IMR-90 (cell line): ENCODE data around the gene NHLRC3. TPM values are rescaled to one million over a fixed set of nuclear protein-coding genes. Genes with fewer than 3 reads are reported as not detected.

Source experiments
- ATAC-seq: fragments of 200-7000 bp; cut with Tn5 transposase; 2 replicates; pipeline ENCODE4 v1.9.1; 2020; ENCODE audit warnings: low read depth, mild to moderate bottlenecking, moderate library complexity
- BruUV-seq: library from RNA; stranded (reverse); fragments of 400-500 nt; replicated peaks from 2 replicates; lab custom pipeline; 2021; lab: Mats Ljungman, UMichigan
- CTCF ChIA-PET: fragments of 300-600 bp; formaldehyde crosslinking; extraction: SDS; loops from one replicate; lab custom pipeline; 2021; ENCODE audit warnings: antibody characterized with exemption; lab: Yijun Ruan, JAX
- POLR2A ChIA-PET: fragments of 300-600 bp; sonication (Branson Sonifier 250); formaldehyde crosslinking; loops from one replicate; lab custom pipeline; 2022; ENCODE audit warnings: antibody characterized with exemption; ENCODE audit not compliant: unreplicated experiment; lab: Charles Lee
- DNase-seq: peaks from one replicate; pipeline ENCODE4 v3.0.0; 2013
- H2AFZ ChIP-seq: replicated peaks from 2 replicates; pipeline ENCODE3; 2013; ENCODE audit warnings: low read length, mild to moderate bottlenecking; ENCODE audit not compliant: poor library complexity
- H2AK5ac ChIP-seq: 2 replicates; pipeline ENCODE4 v1.6.1; 2013; ENCODE audit warnings: low read depth, low read length, inconsistent platforms
- H2AK9ac ChIP-seq: replicated peaks from 2 replicates; pipeline ENCODE3; 2013; ENCODE audit warnings: mild to moderate bottlenecking, low read depth, low read length, moderate library complexity; ENCODE audit not compliant: poor library complexity
- H2BK120ac ChIP-seq: 2 replicates; pipeline ENCODE4 v1.6.1; 2013; ENCODE audit warnings: low read depth, low read length, inconsistent platforms
- H2BK15ac ChIP-seq: 3 replicates; pipeline ENCODE4 v1.6.1; 2013; ENCODE audit warnings: low read depth, low read length, inconsistent platforms
- H2BK20ac ChIP-seq: 2 replicates; pipeline ENCODE4 v1.6.1; 2013; ENCODE audit warnings: low read depth, mild to moderate bottlenecking, inconsistent platforms, low read length, moderate library complexity
- H2BK5ac ChIP-seq: 2 replicates; pipeline ENCODE4 v1.6.1; 2013; ENCODE audit warnings: mild to moderate bottlenecking, low read depth, low read length, inconsistent platforms; ENCODE audit not compliant: poor library complexity, severe bottlenecking
- H3K14ac ChIP-seq: replicated peaks from 2 replicates; pipeline ENCODE4 v1.6.1; 2013; ENCODE audit warnings: low read depth, low read length, inconsistent platforms
- H3K18ac ChIP-seq: 2 replicates; pipeline ENCODE4 v1.6.1; 2013; ENCODE audit warnings: low read depth, low read length, control low read depth
- H3K23ac ChIP-seq: 2 replicates; pipeline ENCODE4 v1.6.1; 2013; ENCODE audit warnings: low read depth, low read length, inconsistent platforms
- H3K27ac ChIP-seq: 2 replicates; pipeline ENCODE4 v1.5.1; 2013; ENCODE audit warnings: mild to moderate bottlenecking, control low read depth, low read length; ENCODE audit not compliant: insufficient read depth
- H3K27me3 ChIP-seq: 2 replicates; pipeline ENCODE4 v1.6.1; 2013; ENCODE audit warnings: low read length; ENCODE audit not compliant: control insufficient read depth, insufficient read depth
- H3K36me3 ChIP-seq: 2 replicates; pipeline ENCODE4 v1.6.1; 2013; ENCODE audit warnings: low read length, mixed read lengths; ENCODE audit not compliant: control insufficient read depth, insufficient read depth
- H3K4ac ChIP-seq: 2 replicates; pipeline ENCODE4 v1.6.1; 2013; ENCODE audit warnings: low read depth, low read length, inconsistent platforms
- H3K4me1 ChIP-seq: 2 replicates; pipeline ENCODE4 v1.6.1; 2013; ENCODE audit warnings: low read length, mixed read lengths; ENCODE audit not compliant: control insufficient read depth, insufficient read depth
- H3K4me2 ChIP-seq: 2 replicates; pipeline ENCODE4 v1.6.1; 2013; ENCODE audit warnings: low read depth, mild to moderate bottlenecking, control low read depth, low read length, moderate library complexity
- H3K4me3 ChIP-seq: 2 replicates; pipeline ENCODE4 v1.5.1; 2013; ENCODE audit warnings: low read depth, mild to moderate bottlenecking, control low read depth, low read length, moderate library complexity; ENCODE audit not compliant: insufficient read depth
- H3K56ac ChIP-seq: 2 replicates; pipeline ENCODE4 v1.6.1; 2013; ENCODE audit warnings: low read length, inconsistent platforms; ENCODE audit not compliant: insufficient read depth; ENCODE audit errors: extremely low read depth
- H3K79me1 ChIP-seq, 2 experiments: 2 replicates each; pipeline ENCODE4 v1.6.1; 2013; ENCODE audit warnings: low read length in 2 of 2, inconsistent platforms in 1 of 2, low read depth in 1 of 2
- H3K9ac ChIP-seq: 2 replicates; pipeline ENCODE4 v1.6.1; 2013; ENCODE audit warnings: low read depth, low read length, control low read depth
- H3K9me1 ChIP-seq: 2 replicates; pipeline ENCODE4 v1.6.1; 2013; ENCODE audit warnings: low read length, inconsistent platforms; ENCODE audit not compliant: insufficient read depth
- H3K9me3 ChIP-seq: 2 replicates; pipeline ENCODE4 v1.6.1; 2013; ENCODE audit warnings: low read length; ENCODE audit not compliant: control insufficient read depth, insufficient read depth
- H4K20me1 ChIP-seq: 2 replicates; pipeline ENCODE4 v1.6.1; 2013; ENCODE audit warnings: low read length, inconsistent platforms; ENCODE audit not compliant: insufficient read depth
- H4K5ac ChIP-seq: 2 replicates; pipeline ENCODE4 v1.6.1; 2013; ENCODE audit warnings: mild to moderate bottlenecking, low read depth, low read length, control low read depth
- H4K8ac ChIP-seq, 2 experiments: 2 replicates each; pipeline ENCODE4 v1.6.1; 2013; ENCODE audit warnings: low read depth in 2 of 2, low read length in 2 of 2, control low read depth in 1 of 2, inconsistent platforms in 1 of 2
- H4K91ac ChIP-seq: 2 replicates; pipeline ENCODE4 v1.6.1; 2013; ENCODE audit warnings: low read depth, low read length, inconsistent platforms; ENCODE audit not compliant: insufficient read depth
- BHLHE40 ChIP-seq: fragments of 150-350 bp; IDR thresholded peaks from 2 replicates; pipeline ENCODE4 v1.6.1; 2016; ENCODE audit warnings: mild to moderate bottlenecking, low read depth, low read length
- CEBPB ChIP-seq: IDR thresholded peaks from 2 replicates; pipeline ENCODE4 v1.6.1; 2012; ENCODE audit warnings: low read depth, low read length, improper control_type of control experiment
- MAFK ChIP-seq: IDR thresholded peaks from 2 replicates; pipeline ENCODE4 v1.6.1; 2012; ENCODE audit warnings: low read depth, low read length, improper control_type of control experiment
- NFE2L2 ChIP-seq: fragments of 150-350 bp; IDR thresholded peaks from 2 replicates; pipeline ENCODE4 v1.6.1; 2016; ENCODE audit warnings: low read depth, mild to moderate bottlenecking, low read length
- RCOR1 ChIP-seq: IDR thresholded peaks from 2 replicates; pipeline ENCODE4 v1.6.1; 2012; ENCODE audit warnings: mild to moderate bottlenecking, low read length, improper control_type of control experiment; ENCODE audit not compliant: insufficient replicate concordance
- RFX5 ChIP-seq: IDR thresholded peaks from 2 replicates; pipeline ENCODE4 v1.8.0; 2012; ENCODE audit warnings: low read depth, mild to moderate bottlenecking, low read length, moderate library complexity
- SMC3 ChIP-seq: fragments of 150-350 bp; IDR thresholded peaks from 2 replicates; pipeline ENCODE4 v1.6.1; 2016; ENCODE audit warnings: low read depth, mild to moderate bottlenecking, antibody characterized with exemption, low read length, moderate library complexity
- WGBS, 2 experiments: methylation state at CpG; one replicate each; pipeline versions ENCODE4 v1.1.5 to v1.1.7; 2013; ENCODE audit warnings: missing lambda C conversion rate in 2 of 2; ENCODE audit not compliant: insufficient read length in 1 of 2; ENCODE audit errors: extremely low coverage in 2 of 2; 5-methylcytosine and 5-hydroxymethylcytosine counted together
- dilution Hi-C: fragments of 300-500 bp; cut with HindIII; formaldehyde crosslinking; loops from one replicate; pipeline ENCODE4 v1.14.3; 2018; ENCODE audit warnings: low sequenced_read_pairs; ENCODE audit not compliant: unreplicated experiment
- in situ Hi-C: fragments of 300-500 bp; cut with MboI; formaldehyde crosslinking; loops from 3 replicates; pipeline ENCODE4 v1.14.3; 2019; ENCODE audit warnings: low sequenced_read_pairs, inconsistent platforms, mixed read lengths
- intact Hi-C: fragments of 100-400 bp; cut with micrococcal nuclease; formaldehyde crosslinking; loops from 2 replicates; pipeline ENCODE4 v1.10.0; 2022
- polyA plus RNA-seq, 3 experiments: library from polyadenylated mRNA; depleted of rRNA; stranded (reverse); fragments of >200 nt; gene quantifications; 2 replicates each; pipeline ENCODE4 v1.2.3, GENCODE V29; 2012; ENCODE audit warnings: low replicate concordance in 1 of 3
- total RNA-seq: library from RNA; depleted of rRNA; stranded (reverse); fragments of >200 nt; gene quantifications from 2 replicates; pipeline ENCODE4 v1.2.3, GENCODE V29; 2012
- TF ChIP-seq, protein P1 (sequence below): fragments of 150-350 bp; IDR thresholded peaks from 2 replicates; pipeline ENCODE4 v1.6.1; 2016; ENCODE audit warnings: low read depth, mild to moderate bottlenecking, low read length, moderate library complexity, borderline replicate concordance

Gene NHLRC3
- total and polyA plus RNA-seq, 2 of the 4 experiments (the other 2 are of a cell fraction): 3.0 to 4.2 TPM

DNA sequence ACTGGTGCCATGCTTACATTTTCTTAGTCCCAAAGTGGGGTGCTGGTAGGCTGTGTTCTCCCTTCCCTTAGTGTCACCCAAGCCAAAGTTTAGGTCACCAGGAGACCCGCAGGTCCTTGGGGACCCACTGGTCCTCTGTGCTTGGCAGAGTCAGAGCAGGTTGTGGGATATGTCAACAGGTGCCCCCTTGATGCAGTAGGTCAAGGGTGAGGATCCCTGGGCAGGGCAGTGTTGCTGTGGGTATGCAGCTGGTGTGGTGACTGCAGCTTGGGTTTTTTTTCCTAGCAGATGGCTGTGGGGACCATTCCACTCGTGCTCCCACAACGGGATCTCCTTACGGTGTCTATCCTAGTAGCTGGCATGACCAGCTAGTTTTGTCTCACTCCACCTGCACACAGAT, 23.7 kb downstream of the NHLRC3 start:
- no peak overlapping the region for H3K18ac ChIP-seq
- no peaks in the 10 kb centered on the region for H3K79me1 ChIP-seq
- ATAC-seq (no peak), DNase-seq (no peak)
- no peak overlapping the region for H3K4ac ChIP-seq
- no peaks in the 10 kb centered on the region for H3K27me3 ChIP-seq
- H4K91ac ChIP-seq: no peak overlapping the region
- WGBS, 2 experiments: no CpG with 5 or more reads among the region's 4 CpGs
- H4K8ac ChIP-seq: no peak overlapping the region
- no peaks in the 10 kb centered on the region for H3K9me3 ChIP-seq
- H3K23ac ChIP-seq: no peak overlapping the region
- no peak overlapping the region for H3K27ac ChIP-seq
- no peak overlapping the region for H2AFZ ChIP-seq
- no TSS peak for BruUV-seq
- ChIA-PET CTCF (no interaction called here), POLR2A (no interaction called here)
- H2BK5ac ChIP-seq: no peak overlapping the region
- TF ChIP-seq, protein P1, sequence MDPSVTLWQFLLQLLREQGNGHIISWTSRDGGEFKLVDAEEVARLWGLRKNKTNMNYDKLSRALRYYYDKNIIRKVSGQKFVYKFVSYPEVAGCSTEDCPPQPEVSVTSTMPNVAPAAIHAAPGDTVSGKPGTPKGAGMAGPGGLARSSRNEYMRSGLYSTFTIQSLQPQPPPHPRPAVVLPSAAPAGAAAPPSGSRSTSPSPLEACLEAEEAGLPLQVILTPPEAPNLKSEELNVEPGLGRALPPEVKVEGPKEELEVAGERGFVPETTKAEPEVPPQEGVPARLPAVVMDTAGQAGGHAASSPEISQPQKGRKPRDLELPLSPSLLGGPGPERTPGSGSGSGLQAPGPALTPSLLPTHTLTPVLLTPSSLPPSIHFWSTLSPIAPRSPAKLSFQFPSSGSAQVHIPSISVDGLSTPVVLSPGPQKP: no peak
- TF ChIP-seq CEBPB (no peak), RCOR1 (no peak), NFE2L2 (no peak), MAFK (no peak), SMC3 (no peak), RFX5 (no peak), BHLHE40 (no peak)
- H3K14ac ChIP-seq: no peak overlapping the region
- H2AK9ac ChIP-seq: no peak overlapping the region
- no peak overlapping the region for H4K5ac ChIP-seq
- intact Hi-C loops (no loop called here), in situ Hi-C loops (no loop called here), dilution Hi-C loops (no loop called here)
- H3K4me2 ChIP-seq: no peak overlapping the region
- H2BK120ac ChIP-seq: no peak overlapping the region
- no peaks in the 10 kb centered on the region for H3K4me1 ChIP-seq
- H2AK5ac ChIP-seq: no peak overlapping the region
- H2BK15ac ChIP-seq: no peak overlapping the region
- no peak overlapping the region for H3K4me3 ChIP-seq
- H3K9me1 ChIP-seq: no peaks in the 10 kb centered on the region
- no peak overlapping the region for H2BK20ac ChIP-seq
- H4K20me1 ChIP-seq: no peaks in the 10 kb centered on the region
- H3K56ac ChIP-seq: no peak overlapping the region
- no peak overlapping the region for H3K9ac ChIP-seq
- no peaks in the 10 kb centered on the region for H3K36me3 ChIP-seq
